Activated T-cell treated with anti-CD3 and anti-CD28 coated beads, Interleukin-2, amount 50 U/mL, for 72 hours (primary cell): Measurements from ENCODE around the gene IQCF5. TPM values are rescaled to one million over a fixed set of nuclear protein-coding genes. Genes with fewer than 3 reads are reported as not detected.
A peak's percentile ranks its signal among the peaks of the same experiment; 100 is the strongest.
"Not testable (repeated sequence)": the region's sequence is repeated elsewhere in the genome, so short reads cannot be mapped to it uniquely, and the experiment has no call there.

ENCODE experiments used
- ATAC-seq, 2 donors: fragments of 150-1000 bp; cut with Tn5 transposase; replicated peaks in 1 of 2; 2 replicates each; pipeline ENCODE4 v1.10.0; 2021; ENCODE audit warnings: moderate library complexity in 2 of 2, mild to moderate bottlenecking in 1 of 2
- DNase-seq, 2 donors: peaks; one replicate each; pipeline ENCODE4 v3.0.0; 2021 to 2022; ENCODE audit warnings: mixed read lengths in 1 of 2
- H3K27ac Mint-ChIP-seq: one replicate; pipeline ENCODE4 v1.8.0; 2022; ENCODE audit warnings: mild to moderate bottlenecking, moderate library complexity, mixed read lengths
- H3K27me3 Mint-ChIP-seq: one replicate; pipeline ENCODE4 v1.8.0; 2022; ENCODE audit warnings: low read depth, mixed read lengths
- H3K36me3 Mint-ChIP-seq, 2 donors: one replicate each; pipeline ENCODE4 v1.8.0; 2022; ENCODE audit warnings: mixed read lengths in 2 of 2, mild to moderate bottlenecking in 1 of 2; ENCODE audit not compliant: insufficient read depth in 2 of 2
- H3K4me1 Mint-ChIP-seq: one replicate; pipeline ENCODE4 v1.8.0; 2022; ENCODE audit warnings: low read depth, mixed read lengths
- H3K4me3 Mint-ChIP-seq, 2 donors: one replicate each; pipeline ENCODE4 v1.8.0; 2022; ENCODE audit warnings: mild to moderate bottlenecking in 2 of 2, mixed read lengths in 2 of 2, moderate library complexity in 2 of 2
- H3K9me3 Mint-ChIP-seq, 2 donors: one replicate each; pipeline ENCODE4 v1.8.0; 2022; ENCODE audit warnings: mixed read lengths in 2 of 2
- total RNA-seq, 2 donors: library from RNA; stranded (reverse); gene quantifications; one replicate each; pipeline ENCODE4 v1.2.3, GENCODE V29; 2022

IQCF5 gene
- total RNA-seq = not detected

DNA sequence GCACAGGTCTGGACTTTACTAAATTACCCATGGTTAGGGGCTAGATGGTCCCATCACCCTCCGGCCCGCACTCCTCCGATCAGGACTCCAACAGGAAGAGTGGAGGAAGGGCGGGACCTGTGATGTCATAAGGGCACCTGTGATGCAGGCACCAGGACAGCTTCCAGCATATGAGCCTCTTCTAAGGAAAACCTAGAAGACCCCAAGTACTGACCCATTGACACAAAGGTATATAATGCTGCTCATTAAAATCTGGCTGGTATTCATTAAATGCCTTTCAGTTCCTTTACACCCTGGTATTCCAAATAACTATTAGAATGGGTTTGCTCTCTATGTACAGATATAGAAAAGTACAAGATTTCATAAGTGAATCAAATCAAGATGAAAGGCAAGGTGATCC is at the start of gene IQCF5:
TSS of gene IQCF5 (minus strand) at position 101 of the 400 bp plus-strand sequence. CDS start at position 31, 70 bp downstream.
- Mint-ChIP-seq H3K27me3 (peaks cover 6% of the 10 kb centered on the region), H3K27ac (no peak within 1 kb of the TSS), H3K9me3 (no peaks in the 10 kb centered on the region), H3K4me3 (no peak within 1 kb of the TSS), H3K36me3 (no peaks in the 10 kb centered on the region), H3K4me1 (no peaks in the 10 kb centered on the region)
- no peak for ATAC-seq
- DNase-seq = no peak

DNA sequence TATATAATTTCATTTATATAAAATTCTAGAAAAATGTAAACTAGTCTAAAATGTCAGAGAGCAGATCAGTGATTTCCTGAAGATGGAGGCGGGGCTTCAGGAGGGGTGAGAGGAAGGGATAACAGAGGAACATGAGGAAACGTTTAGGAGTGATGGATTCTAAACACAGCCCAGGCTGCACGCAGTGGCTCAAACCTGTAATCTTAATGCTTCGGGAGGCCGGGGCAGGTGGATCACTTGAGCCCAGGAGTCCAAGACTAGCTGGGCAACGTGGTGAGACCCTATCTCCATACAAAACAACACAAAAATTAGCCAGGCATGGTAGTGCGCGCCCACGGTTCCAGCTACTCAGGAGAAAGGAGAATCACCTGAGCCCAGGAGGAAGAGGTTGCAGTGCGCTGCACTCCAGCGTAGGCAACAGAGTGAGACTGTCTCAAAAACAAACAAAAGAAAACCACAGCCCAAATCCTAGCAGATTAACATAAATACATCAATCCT is 45.7 kb upstream of the IQCF5 start:
- H3K27me3 Mint-ChIP-seq = no peaks in the 10 kb centered on the region
- ATAC-seq (no peak), DNase-seq (no peak)
- no peaks in the 10 kb centered on the region for H3K9me3 Mint-ChIP-seq
- H3K4me1 Mint-ChIP-seq = no peaks in the 10 kb centered on the region
- H3K4me3 Mint-ChIP-seq = no peak overlapping the region
- H3K36me3 Mint-ChIP-seq = no peaks in the 10 kb centered on the region
- no peak overlapping the region for H3K27ac Mint-ChIP-seq

DNA sequence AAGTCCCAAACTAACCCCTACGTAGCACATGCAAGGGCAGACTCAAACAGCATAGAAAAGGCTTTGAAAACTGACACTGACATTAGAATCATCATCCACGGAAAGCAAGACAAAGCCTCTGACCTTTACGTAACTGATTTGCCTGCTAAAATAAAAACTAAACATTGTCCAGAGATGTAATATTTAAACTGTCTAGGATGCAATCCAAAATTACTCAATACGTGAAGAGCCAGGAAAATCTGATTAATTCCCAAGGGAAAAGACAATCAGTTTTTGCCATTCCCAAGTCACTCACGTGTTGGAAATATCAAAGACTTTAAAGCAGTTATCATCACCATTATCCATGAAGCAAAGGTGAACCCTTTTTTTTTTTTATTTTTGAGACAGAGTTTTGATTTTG is 41.0 kb upstream of the IQCF5 start:
- DNase-seq = no peak
- H3K4me1 Mint-ChIP-seq = no peaks in the 10 kb centered on the region
- H3K27ac Mint-ChIP-seq = no peak overlapping the region
- no peak overlapping the region for H3K4me3 Mint-ChIP-seq
- ATAC-seq = no peak
- H3K27me3 Mint-ChIP-seq = no peaks in the 10 kb centered on the region
- no peaks in the 10 kb centered on the region for H3K36me3 Mint-ChIP-seq
- no peaks in the 10 kb centered on the region for H3K9me3 Mint-ChIP-seq

DNA sequence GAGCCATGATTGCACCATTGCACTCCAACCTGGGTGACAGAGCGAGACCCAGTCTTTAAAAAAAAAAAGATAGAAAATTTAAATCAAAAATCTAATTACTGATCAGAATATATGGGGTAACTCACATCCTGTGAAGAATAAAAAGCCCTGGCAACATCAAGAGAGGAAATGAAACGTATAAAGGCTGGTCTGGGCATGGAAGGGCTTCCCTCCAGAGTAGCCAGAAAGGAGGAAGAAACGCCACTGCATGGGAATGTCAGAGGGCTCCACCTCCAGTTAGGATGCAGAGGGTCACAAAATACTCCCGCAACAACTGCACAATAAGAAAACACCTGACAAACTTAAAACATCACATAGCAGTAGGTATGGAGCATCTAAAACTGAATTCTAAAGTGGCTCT is 32.6 kb upstream of the IQCF5 start:
- Mint-ChIP-seq H3K4me1 (no peaks in the 10 kb centered on the region), H3K27ac (no peak overlapping the region), H3K27me3 (peaks cover 38% of the 10 kb centered on the region), H3K4me3 (no peak overlapping the region), H3K36me3 (peaks cover 8 to 15% of the 10 kb centered on the region in 2 donors), H3K9me3 (peaks cover 5 to 9% of the 10 kb centered on the region in 2 donors)
- DNase-seq = no peak
- no peak for ATAC-seq

DNA sequence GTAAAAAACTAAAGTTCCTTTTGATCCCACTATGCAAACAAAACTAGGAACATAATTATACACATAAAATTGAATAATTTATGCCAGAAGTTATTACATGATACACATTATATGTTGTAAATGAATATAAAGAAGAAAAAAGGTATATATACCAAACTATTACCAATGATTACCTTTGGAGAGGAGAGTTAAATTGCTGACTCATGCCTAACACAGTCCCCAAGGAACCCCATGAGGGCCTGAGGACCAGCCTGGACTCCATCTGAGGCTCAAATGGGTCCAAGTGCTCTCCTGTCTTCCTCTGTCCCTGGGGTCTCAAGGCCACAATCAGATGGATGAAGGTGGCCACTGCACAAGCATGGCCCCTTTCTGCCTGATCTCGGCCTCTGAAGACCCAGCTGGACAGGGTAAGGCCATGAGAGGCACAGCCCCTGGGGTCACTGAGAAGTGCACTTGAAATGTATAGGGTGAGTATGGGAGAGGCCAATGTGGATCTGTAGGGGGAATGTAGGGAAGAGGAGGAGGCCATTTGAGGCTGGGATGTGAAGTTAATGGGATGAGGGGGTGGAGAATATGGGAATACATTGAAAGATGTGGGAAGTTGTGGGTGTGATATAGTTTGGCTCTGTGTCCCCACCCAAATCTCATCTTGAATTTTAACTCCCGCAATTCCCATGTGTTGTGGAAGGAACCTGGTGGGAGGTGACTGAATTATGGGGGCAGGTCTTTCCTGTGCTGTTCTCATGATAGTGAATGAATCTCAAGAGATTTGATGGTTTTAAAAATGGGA is 28.8 kb upstream of the IQCF5 start:
- Mint-ChIP-seq H3K27ac (no peak overlapping the region), H3K27me3 (peaks cover 53% of the 10 kb centered on the region), H3K4me3 (no peak overlapping the region), H3K4me1 (peaks cover 11% of the 10 kb centered on the region), H3K9me3 (peaks cover 5 to 9% of the 10 kb centered on the region in 2 donors), H3K36me3 (peaks cover 8 to 14% of the 10 kb centered on the region in 2 donors)
- ATAC-seq (no peak), DNase-seq (no peak)

DNA sequence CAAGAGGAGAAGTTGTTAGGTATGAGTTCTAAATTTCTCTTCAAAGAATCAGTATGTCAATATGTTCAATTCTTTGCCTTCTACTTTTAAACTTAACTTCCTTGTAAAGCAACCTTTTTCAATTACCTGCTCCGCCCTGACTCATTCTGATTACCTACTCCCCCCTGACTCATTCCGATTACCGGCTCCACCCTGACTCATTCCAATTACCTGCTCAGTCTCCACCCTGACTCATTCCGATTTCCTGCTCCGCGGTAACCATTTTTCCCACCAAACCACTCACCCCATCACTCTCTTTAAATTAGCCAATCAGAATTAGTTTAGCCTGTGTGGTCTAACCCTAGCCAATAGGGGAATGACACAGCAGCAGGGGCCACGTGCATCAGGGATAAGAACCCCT is 27.0 kb upstream of the IQCF5 start:
- H3K4me1 Mint-ChIP-seq = peaks cover 11% of the 10 kb centered on the region
- DNase-seq = peak; percentile 46 to 60
- H3K27me3 Mint-ChIP-seq = peaks cover 60% of the 10 kb centered on the region
- ATAC-seq = peak; percentile 54 to 86
- H3K4me3 Mint-ChIP-seq = peak overlapping the region in 1 of 2 donors; percentile 2
- peak overlapping the region; percentile 27 for H3K27ac Mint-ChIP-seq
- not testable (repeated sequence) for H3K9me3 Mint-ChIP-seq
- H3K36me3 Mint-ChIP-seq = peaks cover 2 to 11% of the 10 kb centered on the region in 2 donors

DNA sequence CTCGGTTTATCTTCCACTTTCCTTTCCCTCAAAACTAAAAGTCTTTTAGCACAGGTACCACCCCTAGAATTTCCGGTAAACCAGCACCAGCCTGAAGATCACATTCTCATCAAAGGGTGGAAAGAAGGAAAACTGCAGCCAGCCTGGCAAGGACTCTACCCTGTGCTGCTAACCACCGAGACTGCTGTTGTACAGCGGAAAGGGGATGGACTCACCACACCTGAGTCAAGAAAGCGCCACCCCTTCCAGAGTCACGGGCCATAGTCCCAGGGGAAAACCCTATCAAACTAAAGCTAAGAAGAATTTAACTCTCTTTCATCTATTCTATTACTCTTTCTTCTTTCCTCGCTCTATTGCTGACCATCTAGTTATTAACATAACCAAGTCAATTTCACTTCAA is 24.6 kb upstream of the IQCF5 start:
- H3K4me3 Mint-ChIP-seq, DNase-seq, H3K27ac Mint-ChIP-seq, ATAC-seq, H3K36me3 Mint-ChIP-seq, H3K9me3 Mint-ChIP-seq: not testable (repeated sequence)
- H3K4me1 Mint-ChIP-seq = peaks cover 11% of the 10 kb centered on the region
- H3K27me3 Mint-ChIP-seq = peaks cover 59% of the 10 kb centered on the region

DNA sequence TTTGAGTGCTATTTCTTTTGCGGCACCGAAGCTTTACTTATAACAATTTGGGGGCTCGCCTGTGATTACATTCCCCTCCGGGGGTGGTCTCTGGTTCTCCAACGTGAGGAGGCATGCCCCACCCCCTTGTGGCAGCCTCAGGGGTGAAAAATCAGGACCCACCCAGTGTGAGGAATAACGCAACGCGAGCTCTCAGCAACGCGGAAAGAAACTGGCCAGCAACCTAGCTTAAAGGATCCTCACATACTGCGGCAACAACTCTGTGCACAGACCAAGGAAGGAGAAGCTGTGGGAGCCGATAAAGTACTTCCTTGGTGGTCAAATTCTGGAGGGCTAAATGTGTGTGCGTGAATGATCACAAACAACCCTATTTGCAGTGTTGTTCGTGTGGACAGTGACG is 22.0 kb upstream of the IQCF5 start:
- no peak for ATAC-seq
- Mint-ChIP-seq H3K27ac (no peak overlapping the region), H3K4me1 (peaks cover 8% of the 10 kb centered on the region), H3K27me3 (peaks cover 56% of the 10 kb centered on the region), H3K4me3 (no peak overlapping the region), H3K36me3 (no peaks in the 10 kb centered on the region), H3K9me3 (no peaks in the 10 kb centered on the region)
- DNase-seq = no peak

DNA sequence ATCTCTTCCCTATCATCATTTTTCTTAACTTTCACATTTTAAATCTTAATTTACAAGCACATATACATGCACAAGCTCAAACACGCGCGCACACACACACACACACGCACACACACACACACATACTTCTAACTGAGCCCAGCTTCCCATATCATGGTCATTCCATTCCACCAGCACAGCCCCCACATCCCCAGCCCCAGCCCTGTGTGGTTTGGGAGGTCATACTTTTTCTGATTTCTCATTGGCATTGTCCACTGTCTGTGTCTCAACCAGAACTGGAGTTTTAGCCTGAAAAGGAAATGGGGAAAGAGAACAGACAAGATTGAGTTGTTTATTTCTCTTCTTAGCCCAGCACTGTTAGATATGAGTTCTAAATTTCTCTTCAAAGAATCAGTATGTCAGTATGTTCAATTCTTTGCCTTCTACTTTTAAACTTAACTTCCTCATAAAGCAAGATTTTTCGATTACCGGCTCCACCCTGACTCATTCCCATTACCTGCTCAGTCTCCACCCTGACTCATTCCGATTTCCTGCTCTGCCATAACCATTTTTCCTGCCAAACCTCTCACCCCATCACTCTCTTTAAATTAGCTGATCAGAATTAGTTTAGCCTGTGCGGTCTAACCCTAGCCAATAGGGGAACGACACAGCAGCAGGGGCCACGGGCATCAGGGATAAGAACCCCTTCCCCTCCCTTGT is 21.4 kb upstream of the IQCF5 start:
- Mint-ChIP-seq H3K27me3 (peaks cover 61% of the 10 kb centered on the region), H3K4me3 (no peak overlapping the region), H3K36me3 (no peaks in the 10 kb centered on the region), H3K9me3 (no peaks in the 10 kb centered on the region), H3K4me1 (peaks cover 8% of the 10 kb centered on the region), H3K27ac (no peak overlapping the region)
- ATAC-seq = no peak
- DNase-seq = no peak

DNA sequence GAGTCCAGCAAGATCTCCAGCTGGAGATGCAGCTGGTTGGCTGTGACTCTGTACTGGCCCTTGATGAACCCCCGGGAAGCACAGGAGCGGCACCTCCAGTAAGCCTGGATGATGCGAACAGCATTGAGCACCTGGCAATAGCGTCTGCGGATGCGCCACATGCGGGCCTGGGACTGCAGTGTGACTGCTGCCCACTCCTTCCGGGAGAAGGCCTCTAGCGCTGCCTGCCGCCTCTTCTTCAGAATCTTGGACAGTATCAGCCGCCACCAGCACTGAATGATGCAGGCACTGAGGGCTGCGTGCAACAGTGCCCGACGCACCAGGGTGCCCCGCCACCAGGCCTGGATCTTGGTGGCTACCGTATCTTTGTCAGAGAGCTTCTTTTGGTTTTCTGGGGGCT is 19.5 kb upstream of the IQCF5 start:
- no peaks in the 10 kb centered on the region for H3K9me3 Mint-ChIP-seq
- peaks cover 50% of the 10 kb centered on the region for H3K27me3 Mint-ChIP-seq
- no peak overlapping the region for H3K27ac Mint-ChIP-seq
- DNase-seq (no peak), ATAC-seq (no peak)
- H3K4me3 Mint-ChIP-seq = no peak overlapping the region
- H3K36me3 Mint-ChIP-seq = no peaks in the 10 kb centered on the region
- H3K4me1 Mint-ChIP-seq = peaks cover 11% of the 10 kb centered on the region

DNA sequence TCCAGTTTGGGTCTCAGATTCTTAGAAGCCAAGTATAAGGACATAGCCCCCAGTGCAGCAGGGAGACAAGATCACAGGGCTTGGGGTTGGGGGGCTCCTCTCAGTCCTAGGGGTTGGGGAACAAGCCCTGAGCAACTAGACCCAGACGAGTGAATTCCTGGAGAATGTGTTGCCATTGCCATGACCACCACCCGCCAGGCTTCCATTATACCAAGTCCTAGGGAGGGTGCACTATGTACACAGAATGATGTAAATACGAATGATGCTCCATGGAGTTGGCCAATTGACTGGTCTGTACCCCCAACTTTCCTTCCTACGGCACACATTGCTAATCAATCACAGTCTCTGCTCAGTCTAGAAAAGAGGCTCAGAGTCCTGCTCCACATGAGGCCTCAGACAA is 19.0 kb upstream of the IQCF5 start:
- H3K27ac Mint-ChIP-seq = no peak overlapping the region
- H3K9me3 Mint-ChIP-seq = no peaks in the 10 kb centered on the region
- H3K36me3 Mint-ChIP-seq = no peaks in the 10 kb centered on the region
- ATAC-seq = no peak
- H3K4me1 Mint-ChIP-seq = peaks cover 11% of the 10 kb centered on the region
- no peak for DNase-seq
- H3K27me3 Mint-ChIP-seq = peaks cover 50% of the 10 kb centered on the region
- H3K4me3 Mint-ChIP-seq = no peak overlapping the region

DNA sequence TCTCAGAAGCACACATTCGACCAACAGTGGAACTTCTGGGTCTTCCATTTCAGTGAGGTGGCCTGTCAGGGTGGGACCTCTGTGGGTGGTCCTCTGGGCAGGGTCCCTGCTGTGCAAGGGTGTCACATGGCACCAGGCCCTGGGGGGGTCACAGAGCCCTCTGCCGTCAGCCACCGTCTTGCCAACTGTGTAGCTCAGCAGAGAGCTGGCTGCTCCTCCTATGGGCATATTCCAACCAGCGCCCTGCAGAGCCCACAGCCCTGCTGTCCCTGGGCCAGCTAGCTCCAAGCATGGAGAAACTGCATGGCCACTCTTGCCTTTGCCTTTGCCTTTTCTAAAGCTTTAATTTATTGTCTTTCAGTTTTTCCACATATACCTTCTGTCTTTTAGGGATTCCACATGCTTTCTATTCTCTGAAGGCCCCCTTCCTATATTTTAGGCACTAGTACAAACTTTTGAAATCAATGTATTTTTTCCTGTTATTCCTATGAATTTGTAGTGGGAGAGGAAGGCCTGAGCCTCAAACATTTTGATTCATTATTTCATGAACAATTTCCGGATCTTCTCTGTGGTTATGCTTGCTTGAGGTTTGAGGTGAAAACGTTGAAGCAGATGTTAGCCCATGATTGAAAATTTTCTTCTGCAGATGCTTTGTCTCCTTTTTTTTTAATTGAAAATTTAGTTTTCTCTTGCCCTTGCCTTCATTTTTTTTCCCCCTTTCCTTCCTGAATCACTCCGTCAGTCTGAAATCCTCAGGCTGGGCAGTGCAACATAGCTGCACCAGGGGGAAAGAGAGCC is 16.0 kb upstream of the IQCF5 start:
- ATAC-seq (no peak), DNase-seq (no peak)
- H3K9me3 Mint-ChIP-seq = no peaks in the 10 kb centered on the region
- peaks cover 11% of the 10 kb centered on the region for H3K4me1 Mint-ChIP-seq
- H3K27ac Mint-ChIP-seq = no peak overlapping the region
- H3K4me3 Mint-ChIP-seq = no peak overlapping the region
- no peaks in the 10 kb centered on the region for H3K36me3 Mint-ChIP-seq
- peaks cover 25% of the 10 kb centered on the region for H3K27me3 Mint-ChIP-seq
